ENCODE measurements around the gene TMCO6. TPM values are rescaled to one million over a fixed set of nuclear protein-coding genes. Genes with fewer than 3 reads are reported as not detected.

Gene TMCO6
- total and polyA plus RNA-seq, 2 of the 8 experiments (the other 6 are each of a cell fraction or from before 2014, with no cell fraction given): 29.0 to 40.9 TPM

DNA sequence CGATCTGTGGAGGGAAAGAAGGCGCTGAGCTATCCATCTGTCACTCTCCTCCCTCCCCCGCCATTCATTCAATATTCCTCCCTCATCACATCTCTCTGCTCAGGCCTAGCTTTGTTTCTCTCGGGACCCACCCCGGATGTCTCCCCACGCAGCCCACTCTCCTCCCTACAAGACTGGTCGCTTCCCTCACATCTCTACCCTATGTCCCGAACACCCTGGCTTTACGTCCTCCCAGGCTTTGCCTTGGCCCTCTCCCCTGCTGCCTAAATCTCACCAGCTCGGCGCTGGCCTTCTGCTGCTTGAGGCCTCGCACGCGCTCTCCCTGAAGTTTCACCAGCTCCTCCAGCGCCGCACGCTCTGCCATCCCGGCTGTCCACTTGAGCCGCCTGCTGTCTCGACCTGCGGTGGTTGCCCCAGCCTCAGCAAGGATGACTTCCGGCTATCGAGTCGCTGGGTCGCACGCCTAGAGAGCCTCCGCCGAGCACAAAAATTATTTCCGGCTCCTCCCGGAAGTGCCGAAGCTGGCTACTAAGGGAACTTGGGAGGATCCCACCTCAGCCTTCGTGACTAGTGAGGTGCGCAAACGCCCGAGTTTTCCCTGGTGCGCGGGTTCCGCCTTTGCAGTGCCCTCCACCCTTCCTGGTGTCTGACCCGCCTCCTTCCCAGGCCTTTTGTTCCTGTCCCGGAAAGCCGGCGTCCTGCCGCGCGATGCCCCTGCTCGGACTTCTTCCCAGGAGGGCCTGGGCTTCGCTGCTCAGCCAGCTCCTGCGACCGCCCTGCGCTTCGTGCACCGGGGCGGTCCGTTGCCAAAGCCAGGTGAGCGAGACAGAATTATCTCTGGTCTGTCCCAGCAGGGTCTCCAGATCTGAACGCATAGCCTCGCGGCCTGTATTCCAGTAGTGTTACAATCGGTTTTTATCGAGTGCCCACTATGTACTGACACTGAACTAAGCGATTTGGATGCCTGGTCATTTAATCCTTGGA, 52.0 kb downstream of the TMCO6 start, which contains the start of the genes HARS1 and HARS2 (continued):
- TF ChIP-seq CTBP2 (IDR thresholded peaks at IDR 0.05; ENCODE audit: borderline replicate concordance, insufficient read depth, insufficient read length, low read length): no peak
- TF ChIP-seq SUZ12 (IDR thresholded peaks at IDR 0.05; ENCODE audit: low read length): no peak
- TF ChIP-seq YY1 (IDR thresholded peaks at IDR 0.05; ENCODE audit: low read depth, low read length): peak; percentile 66; the same call in 1 of the 2 replicates
- TF ChIP-seq SIX5 (IDR thresholded peaks at IDR 0.05; ENCODE audit: low read depth, low read length): no peak
- TF ChIP-seq EP300 (IDR thresholded peaks at IDR 0.05; ENCODE audit: borderline replicate concordance in 1 of 2, low read depth in 2 of 2, low read length in 2 of 2): no peak
- TF ChIP-seq CHD1 (IDR thresholded peaks at IDR 0.05; ENCODE audit: low read depth, low read length): no peak
- TF ChIP-seq RFX5 (IDR thresholded peaks at IDR 0.05; ENCODE audit: borderline replicate concordance, low read depth, low read length): no peak
- TF ChIP-seq BACH1 (IDR thresholded peaks at IDR 0.05; ENCODE audit: low read length): no peak
- no peak for TF ChIP-seq NANOG (IDR thresholded peaks at IDR 0.05; ENCODE audit: insufficient read depth, low read depth, low read length, poor library complexity, severe bottlenecking)
- TF ChIP-seq POU5F1 (IDR thresholded peaks at IDR 0.05; ENCODE audit: low read depth, low read length): no peak
- no peak for TF ChIP-seq RAD21 (IDR thresholded peaks at IDR 0.05 in 1 of 2, conservative IDR thresholded peaks at IDR 0.05 in 1 of 2; ENCODE audit: low read depth in 2 of 2, low read length in 2 of 2)
- peak; percentile 48; the same call in 1 of the 2 replicates for TF ChIP-seq KDM5A (IDR thresholded peaks at IDR 0.05; ENCODE audit: low read length)
- peak; percentile 93 for TF ChIP-seq GABPA (IDR thresholded peaks at IDR 0.05; ENCODE audit: borderline replicate concordance, insufficient read depth, low read length)
- no peak for TF ChIP-seq HDAC6 (IDR thresholded peaks at IDR 0.05; ENCODE audit: low read depth, low read length)
- TF ChIP-seq PHF8 (conservative IDR thresholded peaks at IDR 0.05; ENCODE audit: low read depth, low read length): peak; percentile 78
- peak; percentile 76; the same call in 1 of the 2 replicates for TF ChIP-seq SP4 (IDR thresholded peaks at IDR 0.05; ENCODE audit: low read length)
- TF ChIP-seq KDM1A (IDR thresholded peaks at IDR 0.05; ENCODE audit: borderline replicate concordance, low read length): no peak
- TF ChIP-seq RBBP5 (IDR thresholded peaks at IDR 0.05; ENCODE audit: borderline replicate concordance, low read depth, low read length): peak; percentile 84; the same call in 1 of the 2 replicates
- peak; percentile 88 for TF ChIP-seq KDM4A (IDR thresholded peaks at IDR 0.05; ENCODE audit: low read depth, low read length, severe bottlenecking)
- TF ChIP-seq ATF3 (IDR thresholded peaks at IDR 0.05; ENCODE audit: insufficient read depth, low read depth, low read length): no peak
- TF ChIP-seq POLR2AphosphoS5 (IDR thresholded peaks at IDR 0.05; ENCODE audit: low read depth, low read length): no peak; the same call in none of the 2 replicates
- no peak for TF ChIP-seq CBX8 (IDR thresholded peaks at IDR 0.05; ENCODE audit: borderline replicate concordance, low read depth, low read length)

Data from H1 (cell line).